Activated CD4-positive, alpha-beta T cell treated with anti-CD3 and anti-CD28 coated beads for 1 hour (primary cell): ENCODE measurements around the gene RIPK4.

Experiments
- DNase-seq: peaks from one replicate; pipeline ENCODE4 v3.0.0-alpha.2; 2020

RIPK4 gene

DNA sequence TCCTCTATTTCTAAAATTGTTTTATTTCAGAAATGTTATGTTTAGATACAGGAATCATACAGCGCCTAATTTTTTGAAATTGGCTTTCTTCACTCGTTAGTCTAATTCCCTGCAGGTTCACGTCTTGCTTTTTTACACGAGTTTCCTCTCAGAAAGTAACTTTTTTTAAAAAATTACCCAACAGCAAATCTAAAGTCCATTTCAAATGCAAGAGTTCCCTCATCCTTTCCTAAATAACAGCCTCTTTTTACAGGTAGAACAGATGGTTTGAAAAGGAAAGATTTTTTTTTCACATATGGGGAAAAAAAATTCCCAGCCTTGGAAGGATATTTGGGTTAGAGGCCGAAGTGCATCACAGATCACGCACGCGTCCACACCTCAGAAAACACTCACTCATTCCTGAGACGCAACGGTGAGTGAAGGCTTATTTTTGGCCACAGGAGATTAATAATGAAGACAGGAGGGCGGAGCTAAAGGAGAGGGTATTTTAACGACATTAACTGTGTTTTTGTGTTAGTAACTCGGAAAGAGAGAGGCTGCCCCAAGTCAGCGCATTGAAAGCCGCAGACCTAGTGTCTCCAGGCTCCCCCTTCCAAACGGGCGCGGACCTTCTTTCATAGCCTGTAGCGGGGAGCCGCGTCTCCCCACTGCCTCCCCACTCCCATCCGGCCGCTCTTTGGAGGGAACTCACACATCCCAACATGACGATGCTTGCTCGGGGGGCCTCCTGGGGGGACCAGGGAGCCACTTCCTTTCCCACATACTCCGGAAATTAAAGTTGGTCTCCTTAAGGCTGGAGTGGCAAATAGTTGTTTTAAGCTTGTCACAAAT, 969 bp upstream of the RIPK4 start:
- DNase-seq = no peak

- no peak for DNase-seq
Measured at GRCh38 chr21:41765973-41766882, 624 bp downstream of the RIPK4 start.

DNA sequence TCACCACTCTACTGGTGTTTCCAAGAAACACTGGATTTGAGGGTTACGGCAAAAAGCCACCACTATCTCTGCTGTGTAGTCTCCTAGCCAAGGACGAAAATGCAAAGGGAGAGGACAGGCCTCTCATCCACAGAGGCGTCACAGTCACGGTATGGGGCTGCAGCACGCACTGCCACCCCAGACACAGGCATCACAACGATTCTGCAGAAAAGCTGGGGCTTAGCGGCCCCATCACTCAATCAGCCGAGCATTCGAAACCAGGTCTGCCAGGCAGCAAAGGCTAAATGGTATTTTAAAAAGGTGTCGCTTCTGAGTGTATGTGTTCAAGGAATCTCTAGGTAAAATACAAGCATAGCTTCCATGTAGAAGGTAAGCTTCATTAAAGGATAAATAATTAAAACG, 1.4 kb downstream of the RIPK4 start:
- DNase-seq = no peak

GRCh38 chr21:41764558-41765419, 2.1 kb downstream of the RIPK4 start:
- DNase-seq = no peak

- DNase-seq = no peak
Measured at GRCh38 chr21:41763996-41764395, 2.9 kb downstream of the RIPK4 start.

DNA sequence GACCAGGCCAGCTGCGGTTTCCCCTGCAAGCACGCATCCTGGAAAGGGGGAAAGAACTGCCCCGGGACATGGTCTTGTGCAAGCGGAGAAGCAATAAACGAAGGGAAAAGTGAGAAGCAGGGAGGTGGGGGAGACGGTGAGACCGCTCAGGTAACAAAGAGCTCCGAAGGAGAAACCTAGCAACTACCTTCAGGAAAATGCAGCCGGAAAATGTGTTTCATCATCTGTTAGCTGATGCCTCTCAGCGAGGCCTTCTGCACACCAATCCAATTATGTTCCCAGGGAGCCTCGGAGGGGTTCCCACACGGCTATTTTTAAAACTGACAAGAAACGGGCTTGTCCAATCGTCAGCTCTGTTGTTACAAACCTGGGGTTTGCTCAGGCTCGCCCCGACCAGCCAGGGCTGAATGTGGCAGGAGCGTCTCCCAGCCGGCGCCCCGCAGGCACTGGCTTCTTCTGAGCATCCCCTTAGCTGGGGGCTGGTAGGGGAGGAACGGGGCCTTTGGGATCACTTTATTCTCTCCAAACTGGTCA, 3.4 kb downstream of the RIPK4 start:
- no peak for DNase-seq

DNA sequence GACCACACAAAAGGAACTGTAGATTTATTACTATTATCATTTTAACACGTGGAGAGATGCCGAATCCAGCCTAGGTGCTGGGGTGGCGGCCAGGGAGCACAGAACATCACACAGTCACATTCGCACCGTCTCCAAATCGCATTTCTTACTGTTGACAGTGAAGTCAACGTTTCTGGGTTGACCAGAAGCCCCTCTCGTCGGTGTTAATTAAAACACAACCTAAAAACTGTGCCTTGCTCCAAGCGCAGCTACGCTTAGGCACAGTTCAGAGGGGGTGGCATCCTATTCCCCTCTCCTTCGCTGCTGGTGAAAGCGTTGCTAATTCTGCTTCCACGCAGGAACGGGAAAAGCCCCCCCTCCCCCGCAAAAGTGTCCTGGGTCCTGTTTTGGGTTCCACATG, 4.1 kb downstream of the RIPK4 start:
- no peak for DNase-seq

- no peak for DNase-seq
Measured at GRCh38 chr21:41761934-41762635, 4.8 kb downstream of the RIPK4 start.

DNA sequence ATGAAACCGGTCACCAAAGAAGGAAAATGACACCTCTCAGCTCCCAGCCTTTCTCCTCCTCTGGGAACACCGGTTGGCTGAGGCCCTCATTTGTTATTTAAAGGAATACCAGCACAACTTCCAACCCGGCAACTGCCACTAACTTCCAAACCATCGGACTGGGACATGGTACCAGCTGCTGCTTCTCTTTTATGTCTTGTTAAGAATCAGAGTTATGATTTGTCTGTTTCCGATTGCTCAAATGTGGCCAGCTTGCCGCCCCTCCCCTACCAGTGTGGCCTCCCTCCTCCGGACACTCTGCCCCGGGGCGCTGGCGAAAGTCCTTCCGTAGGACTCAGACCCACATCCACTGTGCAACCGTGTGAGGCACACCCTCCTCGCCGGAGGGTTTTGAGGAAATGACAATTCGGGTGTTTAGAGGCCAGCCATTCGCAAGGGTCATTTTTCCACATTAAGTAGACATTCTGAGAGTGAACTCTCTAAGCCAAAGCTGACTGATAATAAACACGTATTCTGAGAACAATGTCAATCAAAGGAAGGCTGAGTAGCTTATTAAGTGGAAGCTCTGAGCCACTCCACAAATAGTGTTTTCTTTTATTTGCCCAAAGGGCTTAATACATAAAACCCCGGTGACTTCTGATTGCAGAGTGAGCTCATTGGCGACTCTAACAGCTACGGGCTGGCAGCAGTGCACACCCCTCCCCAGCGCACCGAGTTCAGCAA, 5.5 kb downstream of the RIPK4 start:
- no peak for DNase-seq

- DNase-seq = no peak
Measured at GRCh38 chr21:41760411-41760810, 6.4 kb downstream of the RIPK4 start.

GRCh38 chr21:41759926-41760325, 6.9 kb downstream of the RIPK4 start:
- DNase-seq = no peak

- no peak for DNase-seq
Measured at GRCh38 chr21:41759214-41759840, 7.5 kb downstream of the RIPK4 start.

GRCh38 chr21:41758550-41758949, 8.3 kb downstream of the RIPK4 start:
- DNase-seq = no peak

GRCh38 chr21:41755934-41756773, 10.7 kb downstream of the RIPK4 start:
- DNase-seq = no peak

DNA sequence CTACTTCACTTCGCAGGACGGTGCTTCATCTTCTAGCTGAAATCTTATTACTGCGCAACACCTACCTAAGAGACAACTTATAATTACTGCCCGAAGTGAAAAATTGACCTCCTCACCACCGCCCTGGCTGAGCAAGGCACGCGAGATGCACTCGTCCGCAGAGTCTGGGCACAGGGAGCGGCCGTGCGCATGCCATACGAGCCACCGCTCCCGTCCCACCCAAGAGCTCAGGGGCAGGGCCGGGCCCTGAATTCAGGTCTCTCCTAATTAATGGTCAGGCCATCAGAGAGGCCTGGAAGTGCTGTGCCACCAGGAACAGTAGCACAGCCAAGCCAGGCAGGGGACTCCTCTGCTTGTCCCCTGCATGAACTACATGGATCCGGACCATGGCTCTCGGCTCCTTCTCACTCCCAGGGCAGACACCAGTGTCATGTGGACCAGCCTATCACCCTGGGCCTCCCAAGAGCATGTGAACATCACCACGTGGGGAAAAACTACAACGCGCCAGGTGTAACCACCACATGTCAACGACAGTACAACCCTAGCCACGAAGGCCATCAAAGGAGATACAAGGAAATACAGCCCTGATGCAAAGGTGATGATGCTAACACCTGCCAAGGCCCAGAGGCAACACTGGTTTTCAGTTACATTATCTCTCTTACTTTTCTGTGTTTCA, 11.5 kb downstream of the RIPK4 start:
- no peak for DNase-seq

- no peak for DNase-seq
Measured at GRCh38 chr21:41754479-41754891, 12.4 kb downstream of the RIPK4 start.

GRCh38 chr21:41753006-41753898, 13.6 kb downstream of the RIPK4 start:
- DNase-seq = no peak

GRCh38 chr21:41752231-41752681, 14.6 kb downstream of the RIPK4 start:
- DNase-seq = no peak
